WTC11 (cell line): ENCODE results near the gene CACHD1. TPM values are rescaled to one million over a fixed set of nuclear protein-coding genes. Genes with fewer than 3 reads are reported as not detected.

Experiments
- ATAC-seq: fragments of 200-7000 bp; cut with Tn5 transposase; 2 replicates; pipeline ENCODE4 v1.10.0; 2021; ENCODE audit warnings: mild to moderate bottlenecking, moderate library complexity
- CTCF ChIA-PET: fragments of 300-600 bp; sonication (Branson Sonifier 250); formaldehyde crosslinking; loops from one replicate; lab custom pipeline; 2021; ENCODE audit warnings: antibody characterized with exemption; lab: Charles Lee
- POLR2A ChIA-PET: fragments of 350-600 bp; sonication (Branson Sonifier 250); formaldehyde crosslinking; loops from one replicate; lab custom pipeline; 2021; ENCODE audit warnings: antibody characterized with exemption; lab: Charles Lee
- DNase-seq: peaks from one replicate; pipeline ENCODE4 v3.0.0; 2021; ENCODE audit warnings: low spot score
- H3K27ac Mint-ChIP-seq: 2 replicates; pipeline ENCODE4 v1.8.0; 2021; ENCODE audit warnings: mixed read lengths
- H3K27me3 Mint-ChIP-seq: 2 replicates; pipeline ENCODE4 v1.8.0; 2021; ENCODE audit warnings: low read depth, mild to moderate bottlenecking, moderate library complexity, mixed read lengths
- H3K36me3 Mint-ChIP-seq: 2 replicates; pipeline ENCODE4 v1.8.0; 2021; ENCODE audit warnings: mixed read lengths
- H3K4me1 Mint-ChIP-seq: 2 replicates; pipeline ENCODE4 v1.8.0; 2022; ENCODE audit warnings: mixed read lengths
- H3K4me3 Mint-ChIP-seq: 2 replicates; pipeline ENCODE4 v1.8.0; 2021; ENCODE audit warnings: mild to moderate bottlenecking, moderate library complexity, mixed read lengths
- H3K9me3 Mint-ChIP-seq: 2 replicates; pipeline ENCODE4 v1.8.0; 2021; ENCODE audit warnings: mixed read lengths
- GTF2I ChIP-seq: fragments of 250-450 bp; sonication (Bioruptor Pico); conservative IDR thresholded peaks from 2 replicates; pipeline ENCODE4 v1.4.0; 2021; ENCODE audit warnings: mild to moderate bottlenecking
- HMGA2 ChIP-seq: fragments of 250-450 bp; sonication (Bioruptor Pico); IDR thresholded peaks from 2 replicates; pipeline ENCODE4 v1.4.0; 2021; ENCODE audit warnings: mild to moderate bottlenecking, moderate library complexity
- JUN ChIP-seq: sonication (generic); formaldehyde crosslinking; IDR thresholded peaks from 2 replicates; pipeline ENCODE4 v1.8.0; 2023; ENCODE audit warnings: mild to moderate bottlenecking, missing genetic modification reagents
- KAT7 ChIP-seq: sonication (generic); formaldehyde crosslinking; IDR thresholded peaks from 2 replicates; pipeline ENCODE4 v1.8.1; 2023; ENCODE audit warnings: missing genetic modification reagents, mild to moderate bottlenecking, borderline replicate concordance
- MXD4 ChIP-seq: fragments of 250-450 bp; sonication (Bioruptor Pico); IDR thresholded peaks from 2 replicates; pipeline ENCODE4 v1.8.0; 2021; ENCODE audit warnings: mild to moderate bottlenecking, moderate library complexity, borderline replicate concordance
- MYBL2 ChIP-seq: sonication (generic); formaldehyde crosslinking; IDR thresholded peaks from 2 replicates; pipeline ENCODE4 v1.8.1; 2023; ENCODE audit warnings: mild to moderate bottlenecking, moderate library complexity, missing genetic modification reagents
- NR1H2 ChIP-seq: sonication (generic); formaldehyde crosslinking; IDR thresholded peaks from 2 replicates; pipeline ENCODE4 v1.9.0; 2021; ENCODE audit warnings: mild to moderate bottlenecking, moderate library complexity, missing genetic modification reagents
- TCF7 ChIP-seq: sonication (generic); formaldehyde crosslinking; IDR thresholded peaks from 2 replicates; pipeline ENCODE4 v1.8.0; 2022; ENCODE audit warnings: mild to moderate bottlenecking, low read depth, missing genetic modification reagents, moderate library complexity
- TP53 ChIP-seq: sonication (generic); formaldehyde crosslinking; IDR thresholded peaks from 2 replicates; pipeline ENCODE4 v1.8.1; 2023; ENCODE audit warnings: mild to moderate bottlenecking, missing genetic modification reagents
- ZNF219 ChIP-seq: sonication (generic); formaldehyde crosslinking; IDR thresholded peaks from 2 replicates; pipeline ENCODE4 v1.8.0; 2023; ENCODE audit warnings: missing genetic modification reagents, mild to moderate bottlenecking, borderline replicate concordance
- ZNF317 ChIP-seq: sonication (generic); formaldehyde crosslinking; IDR thresholded peaks from 2 replicates; pipeline ENCODE4 v1.8.1; 2023; ENCODE audit warnings: low read depth, mild to moderate bottlenecking, moderate library complexity, missing genetic modification reagents, borderline replicate concordance
- ZNF423 ChIP-seq: fragments of 250-450 bp; sonication (Bioruptor Pico); IDR thresholded peaks from 2 replicates; pipeline ENCODE4 v2.1.2; 2022; ENCODE audit warnings: mild to moderate bottlenecking, moderate library complexity
- ZNF532 ChIP-seq: fragments of 250-450 bp; sonication (Bioruptor Pico); IDR thresholded peaks from 2 replicates; pipeline ENCODE4 v1.9.0; 2021; ENCODE audit warnings: mild to moderate bottlenecking, borderline replicate concordance
- total RNA-seq: library from RNA; stranded (reverse); gene quantifications from 3 replicates; pipeline ENCODE4 v1.2.3, GENCODE V29; 2021
- TF ChIP-seq, protein P1 (sequence below): sonication (generic); formaldehyde crosslinking; IDR thresholded peaks from 2 replicates; pipeline ENCODE4 v1.8.0; 2022; ENCODE audit warnings: mild to moderate bottlenecking, missing genetic modification reagents

Gene CACHD1
- total RNA-seq, 1 experiment from 2014 or later, result 26.3 TPM

DNA sequence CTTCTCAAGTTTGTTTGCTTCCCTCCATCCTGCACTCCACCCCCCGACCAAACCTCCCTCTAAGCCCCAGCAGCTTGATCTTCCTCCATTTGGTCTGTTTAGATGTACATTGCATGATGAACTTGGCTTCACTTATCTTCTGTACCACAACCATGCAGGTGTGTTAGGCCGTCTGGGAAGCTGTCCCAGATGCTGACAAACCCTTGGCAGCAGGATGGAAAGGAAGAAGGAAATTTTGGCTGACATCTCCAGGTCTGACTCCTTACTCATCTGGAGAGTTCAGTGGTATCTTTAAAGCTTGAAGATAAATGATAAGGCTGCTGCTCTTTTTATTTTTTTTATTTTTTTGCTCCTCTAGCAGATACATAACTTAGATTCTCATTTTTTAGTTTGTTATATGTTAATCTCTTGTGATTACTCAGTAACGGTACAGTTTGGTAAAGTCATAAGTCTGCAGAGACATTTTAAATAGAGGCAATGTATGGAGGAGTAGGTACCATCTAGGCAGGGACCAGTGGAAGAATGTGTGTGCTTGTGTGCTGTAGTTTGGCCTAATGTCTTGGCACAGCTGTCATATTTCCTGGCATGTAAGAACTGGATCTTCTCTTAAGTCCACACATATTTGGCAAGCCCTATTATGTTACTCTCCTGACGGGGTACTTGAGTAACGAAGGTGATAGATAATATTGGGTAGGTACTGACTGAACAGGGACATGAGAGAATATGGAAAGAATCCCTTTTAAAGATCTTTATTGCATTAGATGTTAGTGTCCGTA, 79.7 kb downstream of the CACHD1 start (continued):
- TF ChIP-seq ZNF532 (CRISPR knock-in tag), result no peak
- no peak for TF ChIP-seq JUN (CRISPR knock-in tag)

DNA sequence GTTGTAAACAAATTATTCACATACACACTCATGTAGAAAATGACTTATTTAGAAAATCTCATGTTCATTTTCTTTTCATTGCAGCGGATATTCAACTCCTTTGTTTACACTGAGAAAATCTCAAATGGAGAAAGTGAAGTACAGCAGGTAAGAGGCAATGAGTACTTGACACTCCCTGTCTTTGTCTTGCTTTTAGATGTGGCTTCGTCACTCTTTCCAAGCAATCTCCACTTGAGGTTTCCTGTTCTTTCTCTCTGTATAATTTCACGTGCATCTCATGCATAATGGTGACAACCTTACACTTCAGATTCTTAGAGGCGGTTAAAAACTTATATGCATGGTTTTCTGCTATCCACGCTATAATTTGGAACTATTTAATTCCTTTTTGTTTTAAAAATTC, 80.6 kb downstream of the CACHD1 start:
- Mint-ChIP-seq H3K27me3 (no peaks in the 10 kb centered on the region), H3K36me3 (peaks cover 8% of the 10 kb centered on the region), H3K4me3 (no peak overlapping the region), H3K27ac (peak overlapping the region; percentile 24; the same call in 1 of the 2 replicates), H3K4me1 (peaks cover 42% of the 10 kb centered on the region), H3K9me3 (no peaks in the 10 kb centered on the region)
- DNase-seq, result no peak
- TF ChIP-seq KAT7, result no peak
- TF ChIP-seq ZNF423, result no peak
- no peak for TF ChIP-seq HMGA2 (CRISPR knock-in tag)
- TF ChIP-seq ZNF532 (CRISPR knock-in tag), result no peak
- TF ChIP-seq MXD4 (CRISPR knock-in tag), result no peak
- TF ChIP-seq, protein P1, sequence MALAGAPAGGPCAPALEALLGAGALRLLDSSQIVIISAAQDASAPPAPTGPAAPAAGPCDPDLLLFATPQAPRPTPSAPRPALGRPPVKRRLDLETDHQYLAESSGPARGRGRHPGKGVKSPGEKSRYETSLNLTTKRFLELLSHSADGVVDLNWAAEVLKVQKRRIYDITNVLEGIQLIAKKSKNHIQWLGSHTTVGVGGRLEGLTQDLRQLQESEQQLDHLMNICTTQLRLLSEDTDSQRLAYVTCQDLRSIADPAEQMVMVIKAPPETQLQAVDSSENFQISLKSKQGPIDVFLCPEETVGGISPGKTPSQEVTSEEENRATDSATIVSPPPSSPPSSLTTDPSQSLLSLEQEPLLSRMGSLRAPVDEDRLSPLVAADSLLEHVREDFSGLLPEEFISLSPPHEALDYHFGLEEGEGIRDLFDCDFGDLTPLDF (CRISPR knock-in tag), result no peak
- CTCF ChIA-PET, result no interaction called here
- POLR2A ChIA-PET, result no interaction called here
- no peak for ATAC-seq

DNA sequence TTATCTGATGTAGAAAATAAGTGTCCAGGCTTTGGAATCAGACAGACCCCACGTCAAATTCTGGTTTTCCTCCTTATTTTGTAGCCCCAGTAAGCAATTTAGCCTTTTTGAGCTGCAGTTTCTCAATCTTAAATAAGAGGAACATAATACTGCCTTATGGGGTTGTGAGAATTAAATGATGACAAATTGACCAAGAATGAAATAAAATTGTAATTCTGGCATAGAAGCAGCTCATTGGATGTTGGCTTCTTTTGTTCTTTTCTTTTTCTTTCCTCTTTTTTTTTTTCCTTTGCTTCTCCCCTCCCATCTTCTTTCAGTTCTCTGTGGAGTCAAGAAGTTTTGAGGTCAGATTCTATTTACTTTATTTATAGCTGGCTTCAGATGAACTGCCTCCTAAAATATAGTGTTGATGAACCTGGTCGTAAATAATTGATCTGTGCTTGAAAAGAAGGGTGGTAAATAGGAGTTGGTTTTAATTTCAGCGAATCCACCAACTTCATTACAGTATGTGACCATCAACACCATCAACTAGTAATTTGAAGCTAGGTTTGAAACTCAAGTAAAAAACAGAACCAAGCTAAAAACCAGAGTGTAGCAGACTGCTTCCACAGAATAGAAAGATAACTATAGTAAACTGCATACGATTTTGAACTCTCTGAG, 81.1 kb downstream of the CACHD1 start:
- H3K4me3 Mint-ChIP-seq, result no peak overlapping the region
- H3K36me3 Mint-ChIP-seq, result peaks cover 11% of the 10 kb centered on the region
- ChIA-PET CTCF (interaction anchor here (0.6 to 1.2 kb wide), 2 partner anchors 16 to 124 kb away, joined by 3 read pairs; no protein-coding TSS in a partner anchor), POLR2A (interaction anchor here (0.9 kb wide), 1 partner anchor 57 kb away, joined by 3 read pairs; no protein-coding TSS in a partner anchor)
- H3K27me3 Mint-ChIP-seq, result no peaks in the 10 kb centered on the region
- ATAC-seq (no peak), DNase-seq (no peak)
- TF ChIP-seq MYBL2 (CRISPR knock-in tag) (no peak), TP53 (no peak), GTF2I (no peak), NR1H2 (no peak), ZNF219 (CRISPR knock-in tag) (no peak), ZNF317 (no peak), TCF7 (CRISPR knock-in tag) (no peak)
- peak overlapping the region; percentile 17; the same call in 1 of the 2 replicates for H3K27ac Mint-ChIP-seq
- no peaks in the 10 kb centered on the region for H3K9me3 Mint-ChIP-seq
- H3K4me1 Mint-ChIP-seq, result peaks cover 40% of the 10 kb centered on the region
